HepG2 (cell line): ENCODE results near the gene TBX6. TPM values are rescaled to one million over a fixed set of nuclear protein-coding genes. Genes with fewer than 3 reads are reported as not detected.

Experiments used
- ASH2L ChIP-seq: fragments of 300-600, 200-600 bp; sonication (generic); IDR thresholded peaks from 2 replicates; pipeline ENCODE4 v1.7.0; 2017; ENCODE audit warnings: low read depth, mild to moderate bottlenecking, moderate library complexity, mixed read lengths, low read length; ENCODE audit not compliant: insufficient read length
- FOXP4 ChIP-seq: sonication (generic); formaldehyde crosslinking; IDR thresholded peaks from 2 replicates; pipeline ENCODE4 v1.4.0; 2020; ENCODE audit warnings: missing genetic modification reagents
- MED1 ChIP-seq: sonication (generic); formaldehyde crosslinking; IDR thresholded peaks from 2 replicates; pipeline ENCODE4 v1.4.0; 2020; ENCODE audit warnings: missing genetic modification reagents
- MIER2 ChIP-seq: IDR thresholded peaks from 2 replicates; pipeline ENCODE4 v1.6.1; 2016; ENCODE audit warnings: missing biosample characterization, missing genetic modification reagents
- NFKB2 ChIP-seq: sonication (generic); formaldehyde crosslinking; IDR thresholded peaks from 2 replicates; pipeline ENCODE4 v1.4.0; 2020; ENCODE audit warnings: missing genetic modification reagents, borderline replicate concordance
- PCBP1 ChIP-seq: fragments of 200-400 bp; formaldehyde crosslinking; IDR thresholded peaks from 2 replicates; pipeline ENCODE4 v1.6.1; 2017; ENCODE audit warnings: mild to moderate bottlenecking, low read depth, low read length, borderline replicate concordance
- PLRG1 ChIP-seq: fragments of 450-650 bp; conservative IDR thresholded peaks from 2 replicates; pipeline ENCODE4 v1.6.1; 2016
- RARA ChIP-seq: IDR thresholded peaks from 2 replicates; pipeline ENCODE4 v1.6.1; 2016; ENCODE audit warnings: missing genetic modification reagents, missing compliant biosample characterization
- TRIM22 ChIP-seq: fragments of 450-650 bp; IDR thresholded peaks from 2 replicates; pipeline ENCODE4 v1.6.1; 2017
- ZBTB21 ChIP-seq: sonication (generic); formaldehyde crosslinking; IDR thresholded peaks from 2 replicates; pipeline ENCODE4 v1.4.0; 2020; ENCODE audit warnings: missing genetic modification reagents
- ZFP36L1 ChIP-seq: sonication (generic); formaldehyde crosslinking; IDR thresholded peaks from 2 replicates; pipeline ENCODE4 v1.8.0; 2022; ENCODE audit warnings: mild to moderate bottlenecking, missing genetic modification reagents, moderate library complexity
- ZMYM3 ChIP-seq: sonication (generic); formaldehyde crosslinking; IDR thresholded peaks from 2 replicates; pipeline ENCODE4 v1.5.1; 2020; ENCODE audit warnings: mild to moderate bottlenecking, missing genetic modification reagents
- ZNF136 ChIP-seq: sonication (generic); formaldehyde crosslinking; IDR thresholded peaks from 2 replicates; pipeline ENCODE4 v1.8.1; 2022; ENCODE audit warnings: low read depth, mild to moderate bottlenecking, moderate library complexity, missing genetic modification reagents
- ZNF292 ChIP-seq: sonication (generic); formaldehyde crosslinking; IDR thresholded peaks from 2 replicates; pipeline ENCODE4 v1.8.1; 2022; ENCODE audit warnings: mild to moderate bottlenecking, low read depth, missing genetic modification reagents, borderline replicate concordance
- ZNF318 ChIP-seq: sonication (generic); formaldehyde crosslinking; IDR thresholded peaks from 2 replicates; pipeline ENCODE4 v1.4.0; 2020; ENCODE audit warnings: mild to moderate bottlenecking, missing genetic modification reagents
- ZNF431 ChIP-seq: sonication (generic); formaldehyde crosslinking; IDR thresholded peaks from 2 replicates; pipeline ENCODE4 v1.9.0; 2022; ENCODE audit warnings: missing genetic modification reagents, low read depth, mild to moderate bottlenecking, borderline replicate concordance
- ZNF724P ChIP-seq: sonication (generic); formaldehyde crosslinking; IDR thresholded peaks from 2 replicates; pipeline ENCODE4 v1.8.0; 2022; ENCODE audit warnings: missing genetic modification reagents, borderline replicate concordance
- ZNF772 ChIP-seq: sonication (generic); formaldehyde crosslinking; IDR thresholded peaks from 2 replicates; pipeline ENCODE4 v1.5.0; 2020; ENCODE audit warnings: mild to moderate bottlenecking, missing genetic modification reagents
- polyA plus RNA-seq, 8 experiments: library from polyadenylated mRNA; depleted of rRNA in 3 of 8; stranded (reverse) in 7 of 8; unstranded in 1 of 8; fragments of >200 nt; fragmentation: Illumina TruSeq in 4 of 8; extraction: Trizol in 4 of 8; gene quantifications; 2 replicates each; pipeline versions ENCODE4 v1.2.1 to v1.2.3, GENCODE V29; 2011 to 2016; ENCODE audit warnings: low read depth in 4 of 8, missing spikeins in 1 of 8, mixed read lengths in 1 of 8; ENCODE audit not compliant: insufficient read depth in 1 of 8
- total RNA-seq, 5 experiments: library from RNA; depleted of rRNA; stranded (reverse); fragments of >200 nt; fragmentation: Illumina TruSeq; extraction: Trizol; gene quantifications; 2 replicates each; pipeline ENCODE4 v1.2.3, GENCODE V29; 2016; ENCODE audit warnings: low read depth in 1 of 5

The TBX6 gene
- total and polyA plus RNA-seq, 2 of the 13 experiments (the other 11 are each of a cell fraction or from before 2014, with no cell fraction given) = 0.24 to 0.42 TPM

GRCh38 chr16:30063278-30063892 is 28.3 kb downstream of the TBX6 start (continued):
- TF ChIP-seq MIER2 (CRISPR knock-in tag) (no peak), PLRG1 (no peak), ZNF292 (CRISPR knock-in tag) (no peak), FOXP4 (CRISPR knock-in tag) (0 out of 2 replicates have a peak, but pooled peaks have one; percentile 23), RARA (0 out of 2 replicates have a peak, but pooled peaks have one; percentile 3), ASH2L (no peak), ZNF724P (CRISPR knock-in tag) (no peak), ZNF772 (CRISPR knock-in tag) (no peak), PCBP1 (0 out of 2 replicates have a peak, but pooled peaks have one; percentile 22), TRIM22 (no peak), NFKB2 (no peak), ZMYM3 (peak; percentile 80), ZFP36L1 (no peak), ZNF431 (CRISPR knock-in tag) (0 out of 2 replicates have a peak, but pooled peaks have one; percentile 12), MED1 (CRISPR knock-in tag) (0 out of 2 replicates have a peak, but pooled peaks have one; percentile 1), ZBTB21 (no peak), ZNF318 (no peak), ZNF136 (CRISPR knock-in tag) (no peak)
